Dendritic cell treated with granulocyte-macrophage colony-stimulating factor and Interleukin-4, amounts not matched to agents 40 ng/mL and 50 ng/mL, for 4 days (primary cell): ENCODE data around the gene EYS.
"Not testable (repeated sequence)": the region's sequence is repeated elsewhere in the genome, so short reads cannot be mapped to it uniquely, and the experiment has no call there.

Experiments used
- H3K27ac Mint-ChIP-seq: one replicate; pipeline ENCODE4 v1.8.0; 2022; ENCODE audit warnings: mild to moderate bottlenecking, mixed read lengths
- H3K27me3 Mint-ChIP-seq: one replicate; pipeline ENCODE4 v1.8.0; 2022; ENCODE audit warnings: mild to moderate bottlenecking, mixed read lengths
- H3K36me3 Mint-ChIP-seq: one replicate; pipeline ENCODE4 v1.8.0; 2022; ENCODE audit warnings: low read depth, mixed read lengths
- H3K4me1 Mint-ChIP-seq: one replicate; pipeline ENCODE4 v1.8.0; 2022; ENCODE audit warnings: low read depth, mixed read lengths
- H3K4me3 Mint-ChIP-seq: one replicate; pipeline ENCODE4 v1.8.0; 2022; ENCODE audit warnings: mild to moderate bottlenecking, moderate library complexity, mixed read lengths
- H3K9me3 Mint-ChIP-seq: one replicate; pipeline ENCODE4 v1.8.0; 2022; ENCODE audit warnings: mixed read lengths
- intact Hi-C: fragments of 100-400 bp; cut with micrococcal nuclease; formaldehyde crosslinking; loops from one replicate; pipeline ENCODE4 v1.15.0; 2022

Gene EYS

DNA sequence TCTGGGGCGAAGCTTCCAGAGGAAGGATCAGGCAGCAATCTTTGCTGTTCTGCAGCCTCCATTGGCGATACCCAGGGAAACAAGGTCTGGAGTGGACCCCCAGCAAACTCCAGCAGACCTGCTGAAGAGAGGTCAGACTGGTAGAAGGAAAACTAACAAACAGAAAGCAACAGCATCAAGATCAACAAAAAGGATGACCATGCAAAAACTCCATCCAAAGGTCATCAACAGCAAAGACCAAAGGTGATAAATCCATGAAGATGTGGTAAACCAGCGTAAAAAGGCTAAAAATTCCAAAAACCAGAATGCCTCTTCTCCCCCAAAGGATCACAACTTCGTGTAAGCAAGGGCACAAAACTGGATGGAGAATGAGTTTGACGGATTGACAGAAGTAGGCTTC lies 1818.6 kb downstream of the EYS start:
- H3K9me3 Mint-ChIP-seq, result peaks cover 28% of the 10 kb centered on the region
- H3K4me1 Mint-ChIP-seq, result no peaks in the 10 kb centered on the region
- H3K4me3 Mint-ChIP-seq, result no peak overlapping the region
- H3K27ac Mint-ChIP-seq, result no peak overlapping the region
- intact Hi-C loops, result no loop called here
- no peaks in the 10 kb centered on the region for H3K36me3 Mint-ChIP-seq
- no peaks in the 10 kb centered on the region for H3K27me3 Mint-ChIP-seq

GRCh38 chr6:63887804-63888203 lies 1819.2 kb downstream of the EYS start:
- H3K27ac Mint-ChIP-seq, intact Hi-C loops, H3K27me3 Mint-ChIP-seq, H3K36me3 Mint-ChIP-seq, H3K4me3 Mint-ChIP-seq, H3K4me1 Mint-ChIP-seq: not testable (repeated sequence)
- H3K9me3 Mint-ChIP-seq, result peaks cover 28% of the 10 kb centered on the region

- H3K9me3 Mint-ChIP-seq, result peaks cover 28% of the 10 kb centered on the region
- no peak overlapping the region for H3K4me3 Mint-ChIP-seq
- no peak overlapping the region for H3K27ac Mint-ChIP-seq
- H3K4me1 Mint-ChIP-seq, result no peaks in the 10 kb centered on the region
- H3K36me3 Mint-ChIP-seq, result no peaks in the 10 kb centered on the region
- H3K27me3 Mint-ChIP-seq, result no peaks in the 10 kb centered on the region
- intact Hi-C loops, result no loop called here
Measured at GRCh38 chr6:63887002-63887751, 1819.8 kb downstream of the EYS start.

GRCh38 chr6:63886341-63886740 lies 1820.7 kb downstream of the EYS start:
- Mint-ChIP-seq H3K27ac (no peak overlapping the region), H3K4me1 (no peaks in the 10 kb centered on the region), H3K4me3 (no peak overlapping the region), H3K9me3 (peaks cover 28% of the 10 kb centered on the region), H3K27me3 (no peaks in the 10 kb centered on the region), H3K36me3 (no peaks in the 10 kb centered on the region)
- intact Hi-C loops, result no loop called here

DNA sequence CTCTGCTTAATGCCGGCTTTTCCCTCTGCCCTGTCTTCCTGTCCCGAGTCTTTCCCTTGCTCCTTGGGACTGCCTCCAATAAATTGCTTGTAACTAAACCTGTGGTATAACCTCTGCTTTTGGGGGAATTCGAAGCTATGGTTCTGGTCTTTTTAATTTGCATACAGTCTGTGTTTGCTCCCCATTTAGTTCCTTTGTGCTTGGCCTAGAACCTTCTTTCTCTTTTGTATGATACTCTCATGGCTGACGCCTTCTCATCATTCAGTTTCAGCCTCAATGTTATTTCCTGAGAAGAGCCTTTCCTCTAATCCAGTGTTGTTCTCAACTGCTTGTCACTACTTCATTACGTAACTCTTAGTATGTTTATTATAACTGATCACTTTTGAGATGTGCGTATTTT lies 1823.4 kb downstream of the EYS start:
- Mint-ChIP-seq H3K4me3 (no peak overlapping the region), H3K27me3 (no peaks in the 10 kb centered on the region), H3K4me1 (no peaks in the 10 kb centered on the region), H3K36me3 (no peaks in the 10 kb centered on the region), H3K9me3 (peaks cover 12% of the 10 kb centered on the region), H3K27ac (no peak overlapping the region)
- intact Hi-C loops, result no loop called here

DNA sequence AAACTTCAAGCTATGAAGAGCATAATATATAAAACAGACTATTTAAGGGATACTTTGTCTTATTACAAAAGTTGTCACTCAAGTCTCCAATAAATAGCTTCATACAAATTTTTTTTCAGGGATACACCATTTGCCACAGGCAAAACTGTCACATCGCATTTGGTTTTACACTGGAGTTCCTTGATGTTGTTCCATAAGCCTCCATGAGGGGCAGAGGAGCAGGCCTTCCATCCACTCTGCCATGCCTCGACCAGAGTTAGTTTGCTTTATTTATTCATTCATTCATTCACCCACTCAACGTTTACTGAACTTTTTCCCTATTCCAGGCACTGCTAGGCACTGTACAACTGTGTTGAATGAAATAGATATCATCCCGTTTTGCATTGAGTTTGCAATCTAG lies 1824.8 kb downstream of the EYS start:
- H3K4me1 Mint-ChIP-seq, result no peaks in the 10 kb centered on the region
- H3K4me3 Mint-ChIP-seq, result no peak overlapping the region
- peaks cover 18% of the 10 kb centered on the region for H3K9me3 Mint-ChIP-seq
- no peaks in the 10 kb centered on the region for H3K36me3 Mint-ChIP-seq
- H3K27me3 Mint-ChIP-seq, result no peaks in the 10 kb centered on the region
- no peak overlapping the region for H3K27ac Mint-ChIP-seq
- intact Hi-C loops, result no loop called here

DNA sequence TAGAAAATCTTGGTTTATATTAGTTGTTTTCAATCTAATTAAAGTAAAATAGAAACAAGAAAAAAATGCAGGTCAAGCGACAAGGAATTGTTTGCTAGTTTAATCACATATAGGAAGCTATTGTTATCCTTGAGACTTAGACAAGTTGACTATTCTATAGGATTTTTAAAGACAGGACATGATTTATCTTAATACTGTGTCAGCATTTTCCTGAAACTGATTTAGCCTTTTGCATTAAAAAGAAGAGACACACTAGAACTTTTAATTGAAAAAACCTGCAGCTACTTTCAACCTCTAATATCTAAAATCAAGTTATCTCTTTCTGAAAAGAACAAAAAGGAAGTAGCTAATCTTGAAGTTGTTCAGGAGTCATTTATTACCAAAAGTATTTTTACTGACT lies 1825.2 kb downstream of the EYS start:
- Mint-ChIP-seq H3K4me1 (no peaks in the 10 kb centered on the region), H3K27ac (no peak overlapping the region), H3K27me3 (no peaks in the 10 kb centered on the region), H3K9me3 (peaks cover 19% of the 10 kb centered on the region), H3K4me3 (no peak overlapping the region), H3K36me3 (no peaks in the 10 kb centered on the region)
- intact Hi-C loops, result no loop called here

GRCh38 chr6:63872233-63872632 lies 1834.8 kb downstream of the EYS start:
- intact Hi-C loops, result no loop called here
- no peak overlapping the region for H3K27ac Mint-ChIP-seq

DNA sequence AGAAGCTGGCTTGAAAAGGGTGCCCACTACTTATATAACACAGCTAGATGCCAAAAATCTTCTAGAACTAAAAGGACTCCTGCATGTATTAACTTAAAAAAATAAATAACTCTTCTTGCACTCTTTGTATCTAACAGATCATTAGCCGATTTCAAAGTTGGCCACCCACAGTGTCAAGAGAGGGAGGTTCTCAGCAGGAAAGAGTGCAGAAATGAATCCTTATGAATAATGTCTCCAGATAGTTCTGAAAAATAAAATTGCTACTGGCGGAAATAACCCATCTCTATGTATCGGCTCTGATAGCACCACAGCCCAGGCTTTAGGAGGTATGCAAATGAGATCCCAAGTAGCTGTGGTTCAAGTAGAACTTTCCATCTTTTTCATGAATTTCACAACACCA lies 1838.7 kb downstream of the EYS start:
- Mint-ChIP-seq H3K4me3 (no peak overlapping the region), H3K9me3 (peaks cover 7% of the 10 kb centered on the region), H3K36me3 (no peaks in the 10 kb centered on the region), H3K27me3 (no peaks in the 10 kb centered on the region), H3K4me1 (peaks cover 6% of the 10 kb centered on the region), H3K27ac (no peak overlapping the region)
- intact Hi-C loops, result no loop called here

More at GRCh38 chr6:63872233-63872632, 1834.8 kb downstream of the EYS start:
- Mint-ChIP-seq H3K4me1 (peaks cover 6% of the 10 kb centered on the region), H3K27me3 (no peaks in the 10 kb centered on the region), H3K36me3 (no peaks in the 10 kb centered on the region), H3K9me3 (peaks cover 26% of the 10 kb centered on the region), H3K4me3 (no peak overlapping the region)

GRCh38 chr6:63864671-63865318 lies 1842.2 kb downstream of the EYS start:
- Mint-ChIP-seq H3K4me1 (peaks cover 5% of the 10 kb centered on the region), H3K4me3 (no peak overlapping the region), H3K27ac (no peak overlapping the region), H3K27me3 (no peaks in the 10 kb centered on the region), H3K36me3 (no peaks in the 10 kb centered on the region), H3K9me3 (no peaks in the 10 kb centered on the region)
- intact Hi-C loops, result no loop called here

- no peaks in the 10 kb centered on the region for H3K9me3 Mint-ChIP-seq
- no peak overlapping the region for H3K4me3 Mint-ChIP-seq
- no peaks in the 10 kb centered on the region for H3K27me3 Mint-ChIP-seq
- H3K36me3 Mint-ChIP-seq, result no peaks in the 10 kb centered on the region
- no peak overlapping the region for H3K27ac Mint-ChIP-seq
- intact Hi-C loops, result no loop called here
- H3K4me1 Mint-ChIP-seq, result peaks cover 12% of the 10 kb centered on the region
Measured at GRCh38 chr6:63864061-63864460, 1843.0 kb downstream of the EYS start.

DNA sequence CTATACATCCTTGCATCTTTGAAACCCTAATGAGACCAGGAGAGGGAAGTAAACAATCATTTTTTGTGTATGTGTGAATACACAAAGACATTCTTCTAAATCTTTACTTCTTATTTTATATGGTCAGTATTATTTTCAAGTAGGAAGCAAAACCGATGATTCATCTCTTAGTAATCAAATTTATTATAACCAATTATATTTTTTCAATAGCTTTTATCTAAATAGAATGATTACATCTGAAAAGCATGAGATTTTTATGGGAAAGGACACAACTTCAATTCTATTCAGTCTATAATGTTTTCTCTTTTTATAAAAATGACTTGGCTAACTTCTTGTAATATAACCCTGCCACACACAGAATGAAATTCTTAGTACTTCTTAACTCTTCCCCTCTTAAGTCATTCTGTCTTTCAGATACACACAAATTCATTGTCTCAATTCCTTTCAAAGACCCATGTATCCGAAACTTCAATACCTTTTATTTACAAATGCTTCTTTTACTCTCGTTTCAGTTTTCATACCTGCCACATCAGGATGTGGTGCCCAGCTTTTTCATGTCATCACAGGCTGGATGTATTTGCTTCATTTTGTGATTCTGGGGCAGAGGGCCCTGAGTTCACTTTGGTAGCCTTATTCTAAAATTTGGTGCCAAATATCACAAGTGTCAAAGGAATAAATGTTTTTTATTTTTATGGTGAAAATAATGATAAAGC lies 1844.4 kb downstream of the EYS start:
- Mint-ChIP-seq H3K27me3 (no peaks in the 10 kb centered on the region), H3K4me1 (peaks cover 16% of the 10 kb centered on the region), H3K27ac (no peak overlapping the region), H3K36me3 (no peaks in the 10 kb centered on the region), H3K4me3 (no peak overlapping the region), H3K9me3 (no peaks in the 10 kb centered on the region)
- intact Hi-C loops, result no loop called here

- no peaks in the 10 kb centered on the region for H3K27me3 Mint-ChIP-seq
- no peaks in the 10 kb centered on the region for H3K9me3 Mint-ChIP-seq
- intact Hi-C loops, result no loop called here
- no peak overlapping the region for H3K27ac Mint-ChIP-seq
- no peaks in the 10 kb centered on the region for H3K36me3 Mint-ChIP-seq
- H3K4me1 Mint-ChIP-seq, result peaks cover 22% of the 10 kb centered on the region
- no peak overlapping the region for H3K4me3 Mint-ChIP-seq
Measured at GRCh38 chr6:63859528-63859927, 1847.5 kb downstream of the EYS start.

- no peaks in the 10 kb centered on the region for H3K27me3 Mint-ChIP-seq
- intact Hi-C loops, result no loop called here
- no peaks in the 10 kb centered on the region for H3K9me3 Mint-ChIP-seq
- no peak overlapping the region for H3K4me3 Mint-ChIP-seq
- H3K27ac Mint-ChIP-seq, result no peak overlapping the region
- H3K4me1 Mint-ChIP-seq, result peaks cover 22% of the 10 kb centered on the region
- H3K36me3 Mint-ChIP-seq, result no peaks in the 10 kb centered on the region
Measured at GRCh38 chr6:63858691-63859090, 1848.3 kb downstream of the EYS start.
